Skeletal muscle satellite cell (primary cell): ENCODE measurements around the gene STK24. TPM values are rescaled to one million over a fixed set of nuclear protein-coding genes. Genes with fewer than 3 reads are reported as not detected.
"Not testable (repeated sequence)": the region's sequence is repeated elsewhere in the genome, so short reads cannot be mapped to it uniquely, and the experiment has no call there.

Experiments used
- H3K27me3 ChIP-seq: 2 replicates; pipeline ENCODE4 v1.7.0; 2013; ENCODE audit warnings: low read length; ENCODE audit not compliant: control insufficient read depth, insufficient read depth
- H3K36me3 ChIP-seq: 2 replicates; pipeline ENCODE4 v1.7.0; 2013; ENCODE audit warnings: mild to moderate bottlenecking, control low read depth, low read length; ENCODE audit not compliant: insufficient read depth
- H3K4me1 ChIP-seq: 2 replicates; pipeline ENCODE4 v1.7.0; 2013; ENCODE audit warnings: low read length; ENCODE audit not compliant: control insufficient read depth, insufficient read depth
- H3K4me2 ChIP-seq: 2 replicates; pipeline ENCODE4 v1.7.0; 2013; ENCODE audit warnings: mild to moderate bottlenecking, low read length
- H3K4me3 ChIP-seq: 2 replicates; pipeline ENCODE4 v1.7.0; 2013; ENCODE audit warnings: low read length
- H3K9ac ChIP-seq: 2 replicates; pipeline ENCODE4 v1.7.0; 2013; ENCODE audit warnings: mild to moderate bottlenecking, low read depth, low read length, moderate library complexity
- H3K9me3 ChIP-seq: replicated peaks from 2 replicates; pipeline ENCODE4 v1.7.0; 2013; ENCODE audit warnings: mild to moderate bottlenecking, control low read depth, low read length
- total RNA-seq: library from RNA; depleted of rRNA; stranded (reverse); fragments of >200 nt; gene quantifications from 2 replicates; pipeline ENCODE4 v1.2.3, GENCODE V29; 2012; rRNA removed

The STK24 gene
- 48.5 and 53.5 TPM in 2 replicates for total RNA-seq

DNA sequence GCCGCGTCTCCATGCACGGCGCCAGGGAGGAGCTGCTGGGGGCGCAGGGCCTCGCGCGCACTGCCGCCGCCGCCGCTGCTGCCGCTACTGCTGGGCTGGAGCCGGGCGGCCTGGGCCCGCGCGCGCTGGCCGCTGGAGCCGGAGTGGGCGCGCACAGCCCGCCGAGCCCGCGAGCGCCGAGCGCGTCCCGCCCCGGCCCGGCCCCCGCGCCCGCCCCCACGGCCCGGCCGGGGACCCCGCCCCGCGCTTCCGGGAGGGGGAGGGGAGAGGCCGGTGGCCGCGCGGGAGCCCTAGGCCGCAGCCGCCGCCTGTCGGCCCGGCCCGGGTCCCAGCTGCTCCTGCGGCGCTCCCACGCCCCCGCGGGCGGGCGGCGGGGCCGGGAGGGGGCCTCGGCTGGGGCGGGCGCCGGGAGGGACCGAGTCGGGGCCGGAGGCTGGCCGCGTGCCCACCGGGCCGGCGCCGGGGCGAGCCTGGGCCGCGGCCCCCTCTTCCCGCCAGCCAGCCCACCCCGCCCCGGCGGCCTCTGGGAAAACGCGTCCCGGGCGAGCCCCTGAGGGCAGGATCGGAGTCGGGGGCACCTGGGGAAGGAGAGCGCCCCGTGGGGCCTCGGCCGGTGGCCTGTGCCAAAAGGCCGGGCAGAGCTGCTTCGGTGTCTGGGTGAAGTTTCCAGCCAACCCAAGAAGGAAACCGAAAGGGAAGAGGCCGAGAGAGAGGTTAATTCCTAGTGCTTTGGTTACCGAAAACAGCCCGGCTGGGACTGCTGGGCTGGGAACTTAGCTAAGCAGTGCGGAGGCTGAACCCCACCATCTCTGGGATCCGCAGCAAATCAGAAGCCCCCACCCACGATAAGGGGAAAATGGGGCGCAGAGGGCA, at the start of gene STK24:
Gene STK24, minus strand, starts transcription at position 145 of the 873 bp plus-strand sequence. CDS start 321 bp downstream, outside the sequence.
- peak within 1 kb of the TSS; percentile 95 for H3K9ac ChIP-seq
- H3K4me1 ChIP-seq: peaks cover 43% of the 10 kb centered on the region

DNA sequence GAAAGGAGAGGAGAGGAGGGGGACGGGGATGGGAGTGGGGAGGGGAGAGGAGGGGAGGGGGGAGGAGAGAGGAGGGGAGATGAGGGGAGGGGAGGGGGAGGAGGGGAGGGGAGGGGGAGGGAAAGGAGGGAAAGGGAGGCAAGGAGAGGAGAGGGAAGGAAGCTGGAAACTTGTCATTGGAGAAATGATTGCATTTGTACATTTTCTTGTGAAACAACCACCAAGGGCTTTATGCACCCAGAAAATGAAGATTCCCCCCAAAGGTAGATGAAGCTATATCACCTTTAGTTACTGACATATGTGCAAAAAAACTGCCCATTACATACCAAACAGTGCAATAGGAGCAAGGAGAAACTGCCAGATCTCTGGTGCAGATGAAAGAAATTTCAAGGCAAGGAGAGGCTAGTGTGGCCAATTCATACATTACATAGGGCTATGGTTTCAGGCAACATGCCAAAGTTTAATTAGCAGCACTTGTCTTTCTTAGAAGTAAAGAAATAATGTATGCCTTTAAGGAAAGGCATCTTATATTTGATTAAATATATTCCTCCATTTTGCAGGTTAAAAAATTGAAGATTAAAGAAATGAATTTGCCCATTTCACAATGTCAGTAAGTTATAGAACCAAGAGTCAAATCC, 49.5 kb upstream of the STK24 start:
- Histone ChIP-seq H3K27me3 (peaks cover 15% of the 10 kb centered on the region), H3K4me1 (no peaks in the 10 kb centered on the region), H3K9me3 (no peaks in the 10 kb centered on the region), H3K4me2 (no peak overlapping the region), H3K9ac (no peak overlapping the region), H3K36me3 (no peaks in the 10 kb centered on the region), H3K4me3 (no peak overlapping the region)

More for the DNA sequence above, at the start of gene STK24:
- H3K9me3 ChIP-seq: no peaks in the 10 kb centered on the region
- peak within 1 kb of the TSS; percentile 99 for H3K4me2 ChIP-seq
- no peaks in the 10 kb centered on the region for H3K36me3 ChIP-seq
- H3K4me3 ChIP-seq: peak within 1 kb of the TSS; percentile 76
- H3K27me3 ChIP-seq: no peaks in the 10 kb centered on the region

DNA sequence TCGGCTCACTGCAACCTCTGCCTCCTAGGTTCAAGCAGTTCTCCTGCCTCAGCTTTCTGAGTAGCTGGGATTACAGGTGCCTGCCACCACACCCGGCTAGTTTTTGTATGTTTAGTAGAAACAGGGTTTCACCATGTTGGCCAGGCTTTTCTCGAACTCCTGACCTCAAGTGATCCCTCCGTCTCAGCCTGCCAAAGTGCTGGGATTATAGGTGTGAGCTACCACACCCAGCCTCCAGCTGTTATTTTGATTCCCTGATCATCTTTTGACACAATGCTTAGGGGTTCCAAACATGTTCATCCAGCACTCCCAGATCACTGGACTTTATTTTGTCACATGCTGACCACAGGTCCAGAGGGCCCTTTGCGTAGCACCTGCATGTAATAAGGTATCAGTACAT, 47.7 kb upstream of the STK24 start:
- H3K4me3 ChIP-seq, H3K9ac ChIP-seq, H3K36me3 ChIP-seq, H3K4me1 ChIP-seq, H3K9me3 ChIP-seq, H3K4me2 ChIP-seq: not testable (repeated sequence)
- H3K27me3 ChIP-seq: peaks cover 14% of the 10 kb centered on the region

DNA sequence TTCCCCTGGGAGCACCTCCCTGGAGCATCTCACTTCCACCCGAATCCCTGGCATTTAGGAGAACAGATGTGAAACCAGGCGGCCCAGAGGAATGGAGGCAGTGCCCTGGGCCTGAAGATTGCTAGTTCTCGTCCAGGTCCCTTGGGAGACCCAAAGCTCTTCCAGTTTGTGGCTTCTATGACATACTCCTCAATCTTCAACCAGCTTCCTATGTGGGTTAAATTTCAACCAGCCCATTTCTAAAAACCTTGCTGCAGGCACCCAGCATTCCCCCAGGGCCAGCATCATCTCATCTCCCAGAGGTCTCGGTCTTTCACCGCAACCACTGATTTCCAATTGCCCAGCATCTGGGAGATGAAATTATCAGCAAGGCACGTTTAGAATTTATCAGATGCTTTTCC, 46.0 kb upstream of the STK24 start:
- no peak overlapping the region for H3K9ac ChIP-seq
- no peaks in the 10 kb centered on the region for H3K9me3 ChIP-seq
- H3K4me2 ChIP-seq: no peak overlapping the region
- H3K4me3 ChIP-seq: no peak overlapping the region
- H3K27me3 ChIP-seq: peaks cover 19% of the 10 kb centered on the region
- H3K36me3 ChIP-seq: no peaks in the 10 kb centered on the region
- H3K4me1 ChIP-seq: no peaks in the 10 kb centered on the region

DNA sequence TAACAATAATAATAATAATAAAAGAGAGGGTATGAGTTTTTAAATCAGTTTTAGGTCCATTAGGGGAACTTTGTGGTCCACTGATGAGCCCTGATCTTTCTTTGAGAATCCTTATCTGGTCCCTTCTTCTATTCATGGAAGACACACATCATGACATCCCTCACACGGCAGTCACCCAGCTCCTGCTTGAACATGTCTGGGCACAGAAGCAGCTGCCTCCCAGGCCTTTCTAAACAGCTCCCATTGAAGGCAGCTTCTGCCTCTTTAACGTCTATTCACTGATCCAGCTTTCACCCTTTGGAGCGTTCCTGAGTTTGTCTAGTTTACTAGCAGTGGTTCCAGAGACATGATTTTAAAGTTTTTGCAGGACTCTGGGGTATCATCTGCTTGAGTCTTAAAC, 42.6 kb upstream of the STK24 start:
- Histone ChIP-seq H3K9ac (no peak overlapping the region), H3K9me3 (no peaks in the 10 kb centered on the region), H3K4me3 (no peak overlapping the region), H3K4me1 (no peaks in the 10 kb centered on the region), H3K4me2 (no peak overlapping the region), H3K36me3 (no peaks in the 10 kb centered on the region), H3K27me3 (peaks cover 18% of the 10 kb centered on the region)

DNA sequence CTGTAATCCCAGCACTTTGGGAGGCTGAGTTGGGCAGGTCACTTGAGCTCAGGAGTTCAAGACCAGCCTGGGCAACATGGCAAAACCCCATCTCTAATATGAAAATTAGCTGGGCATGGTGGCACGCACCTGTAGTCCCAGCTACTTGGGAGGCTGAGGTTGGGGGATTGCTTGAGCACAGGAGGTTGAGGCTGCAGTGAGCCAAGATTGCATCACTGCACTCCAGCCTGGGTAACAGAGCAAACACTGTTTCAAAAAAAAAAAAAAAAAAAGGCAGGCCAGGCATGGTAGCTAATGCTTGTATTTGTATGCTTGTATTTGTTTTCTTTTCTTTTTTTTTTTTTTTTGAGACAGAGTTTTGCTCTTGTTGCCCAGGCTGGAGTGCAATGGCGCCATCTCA, 38.7 kb upstream of the STK24 start:
- H3K27me3 ChIP-seq: peaks cover 27% of the 10 kb centered on the region
- H3K9ac ChIP-seq, H3K4me1 ChIP-seq, H3K4me3 ChIP-seq, H3K9me3 ChIP-seq, H3K4me2 ChIP-seq, H3K36me3 ChIP-seq: not testable (repeated sequence)

DNA sequence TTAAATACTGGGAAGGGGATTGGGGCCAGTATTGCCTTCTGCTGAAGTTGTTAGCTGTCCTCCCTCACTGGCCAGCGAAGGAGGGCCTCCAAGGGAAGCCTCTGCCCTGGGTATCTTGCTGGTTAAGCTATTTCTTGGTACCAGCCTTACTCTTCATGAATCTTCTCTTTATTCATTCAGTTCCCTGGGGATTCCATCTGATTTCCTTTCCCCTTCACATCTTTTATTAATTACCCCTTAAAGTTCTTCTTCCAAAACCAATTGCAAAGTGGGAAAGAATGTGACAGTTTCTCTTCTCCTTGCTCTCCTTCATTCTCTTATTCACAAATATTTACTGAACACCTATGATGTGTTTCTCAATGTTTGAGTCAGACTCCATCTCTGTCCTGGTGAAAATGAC, 36.7 kb upstream of the STK24 start:
- H3K4me3 ChIP-seq: no peak overlapping the region
- no peaks in the 10 kb centered on the region for H3K4me1 ChIP-seq
- no peaks in the 10 kb centered on the region for H3K9me3 ChIP-seq
- H3K36me3 ChIP-seq: no peaks in the 10 kb centered on the region
- H3K9ac ChIP-seq: no peak overlapping the region
- no peak overlapping the region for H3K4me2 ChIP-seq
- peaks cover 31% of the 10 kb centered on the region for H3K27me3 ChIP-seq

DNA sequence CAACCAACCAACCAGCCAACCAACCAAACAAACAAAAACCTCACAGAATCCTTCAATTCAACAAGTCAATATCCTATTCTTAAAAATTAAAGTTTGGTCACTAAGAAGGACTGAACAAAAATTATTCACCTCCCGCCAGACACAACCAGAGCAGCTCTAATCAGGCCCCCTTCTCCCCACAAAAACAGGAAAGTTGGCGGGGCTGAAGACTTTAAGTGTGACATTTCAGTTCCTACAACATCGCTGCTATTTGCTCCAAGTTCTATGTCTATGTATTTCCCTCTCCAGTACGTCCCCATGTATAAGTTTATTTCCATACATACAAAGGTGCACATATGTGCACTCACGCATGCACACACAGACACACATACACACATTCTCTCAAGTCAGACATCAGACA, 32.8 kb upstream of the STK24 start:
- no peak overlapping the region for H3K9ac ChIP-seq
- H3K9me3 ChIP-seq: no peaks in the 10 kb centered on the region
- H3K27me3 ChIP-seq: peaks cover 23% of the 10 kb centered on the region
- H3K36me3 ChIP-seq: no peaks in the 10 kb centered on the region
- no peak overlapping the region for H3K4me2 ChIP-seq
- no peak overlapping the region for H3K4me3 ChIP-seq
- H3K4me1 ChIP-seq: no peaks in the 10 kb centered on the region

DNA sequence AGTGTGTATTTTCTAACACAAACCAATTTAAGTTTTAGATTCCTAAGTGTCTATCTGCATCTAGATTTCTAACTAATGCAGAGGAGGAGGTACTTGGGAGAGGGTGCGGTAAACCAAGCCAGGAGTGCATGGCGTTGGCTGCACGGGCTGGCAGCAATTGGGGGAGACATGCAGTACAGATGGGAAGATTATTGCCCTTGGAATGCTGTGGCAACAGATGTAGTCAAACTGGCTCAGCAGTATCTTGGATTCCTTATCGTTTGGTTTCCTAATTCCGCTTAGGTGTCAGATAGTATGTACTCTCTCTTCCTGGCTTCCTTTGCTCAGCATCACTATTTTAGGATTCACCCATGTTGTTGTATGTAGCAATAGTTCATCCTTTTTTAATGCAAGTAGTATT, 29.4 kb upstream of the STK24 start:
- Histone ChIP-seq H3K9me3 (no peaks in the 10 kb centered on the region), H3K4me1 (no peaks in the 10 kb centered on the region), H3K27me3 (peaks cover 6% of the 10 kb centered on the region), H3K4me2 (no peak overlapping the region), H3K4me3 (no peak overlapping the region), H3K9ac (no peak overlapping the region), H3K36me3 (no peaks in the 10 kb centered on the region)

DNA sequence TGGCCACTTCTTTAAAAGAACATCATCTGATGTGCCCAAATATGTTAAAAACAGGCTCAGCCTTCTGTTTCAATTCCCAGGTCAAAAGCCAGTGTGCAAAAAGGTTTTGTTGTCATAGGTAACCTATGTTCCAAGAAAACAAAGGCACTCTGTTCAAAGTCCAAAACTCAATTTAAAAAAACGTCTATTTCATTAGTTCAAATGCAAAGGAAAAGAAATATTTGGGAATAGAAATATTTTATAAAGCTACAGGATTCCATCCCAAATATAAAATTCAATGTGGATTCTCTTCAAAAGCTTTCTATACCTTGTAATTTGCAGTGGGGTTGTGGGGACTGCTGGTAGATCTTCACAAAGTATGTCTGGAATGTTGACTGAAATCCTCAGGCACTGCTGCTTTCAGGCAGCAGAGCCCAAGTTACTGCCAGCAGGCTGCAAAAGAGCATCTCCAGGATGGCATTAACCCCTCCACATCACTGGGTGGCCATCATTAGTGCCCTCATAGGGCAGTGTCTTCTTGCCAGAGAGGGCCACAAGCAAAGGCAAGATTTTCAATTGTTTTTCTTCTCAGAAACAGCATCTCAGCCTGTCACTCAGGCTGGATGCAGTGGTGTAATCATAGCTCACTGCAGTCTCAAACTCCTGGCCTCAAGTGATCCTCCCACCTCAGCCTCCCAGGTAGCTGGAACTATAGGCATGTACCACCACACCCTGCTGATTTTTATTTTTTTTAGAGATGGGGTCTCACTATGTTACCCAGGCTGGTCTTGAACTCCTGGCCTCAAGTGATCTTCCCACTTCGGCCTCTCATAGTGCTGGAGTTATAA, 22.8 kb upstream of the STK24 start:
- Histone ChIP-seq H3K27me3 (no peaks in the 10 kb centered on the region), H3K4me1 (no peaks in the 10 kb centered on the region), H3K9me3 (no peaks in the 10 kb centered on the region), H3K9ac (no peak overlapping the region), H3K36me3 (no peaks in the 10 kb centered on the region), H3K4me3 (no peak overlapping the region), H3K4me2 (no peak overlapping the region)

DNA sequence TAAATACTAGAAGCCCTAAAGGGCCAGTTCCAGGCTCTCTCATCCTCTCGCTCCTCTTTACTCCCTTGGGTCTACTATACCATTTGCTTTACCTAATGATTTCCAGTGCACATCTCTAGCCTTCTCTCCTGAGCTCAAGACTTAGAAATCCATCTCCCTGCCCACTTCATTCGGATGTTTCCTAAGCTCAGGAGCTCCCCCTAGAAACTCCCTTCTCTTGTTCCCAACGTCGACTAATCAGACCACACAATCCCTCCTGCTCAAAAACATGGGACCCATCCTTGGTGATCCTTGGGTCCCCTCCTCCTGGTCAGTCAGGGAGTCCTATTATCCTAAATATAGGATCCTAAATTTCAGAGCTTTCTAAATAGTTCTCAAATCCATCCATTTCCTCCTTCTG, 21.1 kb upstream of the STK24 start:
- Histone ChIP-seq H3K27me3 (peaks cover 4% of the 10 kb centered on the region), H3K4me2 (no peak overlapping the region), H3K4me3 (no peak overlapping the region), H3K36me3 (no peaks in the 10 kb centered on the region), H3K9me3 (no peaks in the 10 kb centered on the region), H3K9ac (no peak overlapping the region), H3K4me1 (no peaks in the 10 kb centered on the region)
